ENCODE measurements around the gene NAP1L4.

The NAP1L4 gene

GRCh38 chr11:2992234-2992996 is at the start of gene NAP1L4:
TSS of gene NAP1L4 (minus strand) at chr11:2992329. CDS start at chr11:2979220, 13,109 bp downstream.
- peak; percentile 96 for DNase-seq

DNA sequence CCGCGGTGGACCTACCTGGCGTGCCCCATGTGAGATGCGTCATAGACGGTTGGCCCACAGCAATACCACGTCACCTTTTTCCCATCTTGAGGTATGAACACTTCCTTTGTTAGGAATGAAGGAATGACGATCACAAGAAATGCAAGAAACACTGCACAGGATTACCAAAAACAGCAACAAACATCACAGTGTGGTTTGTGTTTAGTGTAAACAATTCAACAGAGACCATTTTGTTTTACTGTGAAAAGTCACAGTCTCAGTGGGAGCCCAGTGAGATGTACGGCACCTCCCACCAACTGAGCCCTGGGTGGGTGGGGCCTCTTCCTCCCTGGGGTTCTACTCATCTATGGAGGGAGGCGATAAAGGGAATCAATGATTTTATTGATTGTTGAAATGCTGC is 48.8 kb upstream of the NAP1L4 start:
- DNase-seq = no peak

- no peak for DNase-seq
Observed at GRCh38 chr11:3037945-3038271, 45.8 kb upstream of the NAP1L4 start.

DNA sequence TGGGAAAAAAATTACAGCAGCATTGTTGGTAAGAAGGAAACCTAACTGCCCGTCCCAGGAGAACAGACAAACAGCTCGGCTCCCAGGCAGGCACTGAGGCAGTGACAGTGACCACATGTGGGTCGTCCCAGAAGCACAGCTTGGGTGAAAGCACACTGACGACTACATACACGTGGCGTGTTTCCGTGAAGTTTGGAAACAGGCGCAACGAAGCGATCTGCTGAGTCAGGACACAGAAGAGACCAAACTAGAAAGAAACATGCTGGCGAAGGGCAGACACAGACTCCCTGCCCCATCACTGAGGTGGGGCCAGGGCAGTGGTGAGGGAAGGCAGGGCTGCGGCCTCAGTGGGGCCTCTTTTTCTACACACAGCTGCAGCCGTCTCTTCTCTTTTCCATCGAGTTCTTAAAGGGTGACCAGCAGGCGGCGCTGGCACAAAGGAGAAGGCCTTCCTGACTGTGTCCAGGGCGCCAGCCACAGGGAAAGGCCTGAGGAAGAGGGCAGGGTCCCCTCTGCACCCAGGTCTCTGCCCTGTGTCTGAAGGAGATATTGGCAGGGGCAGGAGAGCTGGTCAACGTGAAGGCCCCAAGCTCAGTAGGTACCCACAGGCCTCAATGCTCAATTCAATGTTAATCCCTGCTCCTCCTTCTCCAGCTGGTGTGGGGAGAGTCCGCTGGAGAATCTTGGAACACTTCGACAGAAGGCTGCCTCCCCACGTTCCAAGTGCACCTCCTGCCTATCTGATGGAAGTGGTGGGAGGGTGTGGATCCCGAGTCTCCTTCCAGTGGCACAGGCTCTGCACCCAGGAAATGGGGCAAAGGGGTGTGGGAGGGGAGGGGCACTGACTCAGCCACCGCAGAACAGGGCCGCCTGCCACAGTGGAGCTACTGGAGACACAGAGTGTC is 45.2 kb upstream of the NAP1L4 start:
- DNase-seq = peak; percentile 62

DNA sequence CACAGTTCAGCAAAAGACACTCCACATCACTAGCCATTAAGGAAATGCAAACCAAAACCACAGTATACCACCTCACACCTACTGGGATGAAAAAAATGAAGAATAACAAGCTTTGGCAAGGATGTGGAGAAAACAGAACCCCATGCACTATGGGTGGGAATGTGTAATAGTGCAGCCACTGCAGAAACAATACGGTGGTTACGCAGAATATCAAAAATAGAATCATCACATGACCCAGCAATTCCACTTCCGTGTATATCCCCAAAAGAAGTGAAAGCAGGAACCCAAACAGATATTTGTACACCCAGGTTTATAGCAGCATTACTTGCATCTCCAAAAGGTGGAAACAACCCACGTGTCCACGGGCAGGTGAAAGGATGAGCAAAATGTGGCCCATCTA is 44.3 kb upstream of the NAP1L4 start:
- DNase-seq = no peak

- no peak for DNase-seq
Observed at GRCh38 chr11:3035333-3035732, 43.2 kb upstream of the NAP1L4 start.

DNA sequence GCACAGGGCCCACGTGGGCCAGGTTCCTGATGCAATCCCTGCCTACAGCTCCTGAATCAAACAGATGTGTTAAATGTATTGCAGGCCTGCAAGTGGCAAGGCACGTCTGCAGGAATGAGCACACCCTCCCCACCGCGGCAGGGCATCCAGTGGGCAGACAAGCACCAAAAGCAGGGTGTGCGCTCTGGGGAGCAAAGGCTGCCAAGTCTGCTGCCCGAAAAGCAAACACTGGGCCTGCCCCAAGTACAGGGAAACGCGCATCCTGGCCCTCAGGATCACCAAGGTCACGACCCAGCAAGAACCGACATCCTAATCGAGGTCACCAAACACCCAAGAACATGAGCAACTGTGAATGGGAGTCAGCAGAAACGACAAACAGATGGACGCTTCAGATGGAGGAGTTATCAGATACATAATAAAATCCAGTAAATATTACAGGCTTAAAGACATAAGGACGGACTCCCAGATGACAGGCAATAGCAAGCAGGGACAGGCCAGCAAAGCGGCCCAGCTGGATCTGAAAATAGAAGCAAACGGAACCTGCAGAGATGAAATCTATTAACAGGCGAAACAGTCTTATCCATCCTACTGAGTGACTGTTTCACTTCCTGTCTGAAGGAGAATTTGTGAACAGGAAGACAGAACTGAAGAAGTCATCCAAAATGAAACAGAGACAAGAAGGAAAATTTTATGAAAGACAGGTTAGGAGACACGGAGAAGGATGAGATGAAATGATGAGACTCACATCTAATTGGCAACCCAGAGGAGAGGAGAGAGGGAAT is 38.4 kb upstream of the NAP1L4 start:
- no peak for DNase-seq

GRCh38 chr11:3028813-3029212 is 36.7 kb upstream of the NAP1L4 start:
- DNase-seq = no peak

- no peak for DNase-seq
Observed at GRCh38 chr11:3026803-3027202, 34.7 kb upstream of the NAP1L4 start.

GRCh38 chr11:3022982-3023381 is 30.9 kb upstream of the NAP1L4 start:
- DNase-seq = no peak

GRCh38 chr11:3022300-3022967 is 30.3 kb upstream of the NAP1L4 start:
- DNase-seq = no peak

DNA sequence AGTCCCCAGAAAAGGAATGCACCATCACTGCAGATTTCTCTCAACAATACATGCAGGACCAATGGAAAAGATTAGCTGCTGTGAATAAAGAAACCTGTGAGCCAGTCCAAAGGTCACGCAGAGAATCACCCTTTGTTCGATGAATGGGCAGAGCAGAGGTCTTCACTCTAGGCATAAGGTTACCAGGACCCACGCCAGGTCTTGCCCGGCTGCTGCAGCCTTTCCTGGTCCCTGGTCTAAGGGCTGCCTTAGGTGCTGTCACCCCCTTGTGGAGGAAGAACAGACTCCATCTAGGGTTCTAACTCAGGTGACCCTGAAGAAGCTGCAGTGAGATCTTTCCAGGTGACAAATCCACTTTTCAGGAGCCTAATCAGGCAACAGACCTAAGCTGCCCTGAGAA is 29.0 kb upstream of the NAP1L4 start:
- peak; percentile 38 for DNase-seq

DNA sequence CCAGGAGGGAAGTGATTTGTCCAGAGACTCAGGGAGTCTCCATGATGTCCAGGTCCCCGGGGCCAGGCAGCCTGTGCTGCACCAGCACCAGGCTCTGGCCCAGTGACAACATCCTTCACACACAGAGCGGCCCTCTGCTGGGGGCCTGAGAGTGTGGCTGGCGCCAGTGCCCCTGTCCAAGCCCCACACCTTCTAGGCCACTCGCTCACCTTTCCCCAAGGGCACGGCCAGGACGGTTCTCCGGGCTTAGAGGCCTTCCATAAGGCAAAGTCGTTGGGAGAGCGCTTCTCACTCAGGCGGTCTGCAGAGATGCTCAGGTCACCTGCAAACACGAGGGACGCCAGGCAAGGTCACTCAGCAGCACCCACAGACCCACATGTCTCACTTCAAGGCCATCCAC is 27.9 kb upstream of the NAP1L4 start:
- DNase-seq = no peak

- no peak for DNase-seq
Observed at GRCh38 chr11:3018596-3018995, 26.5 kb upstream of the NAP1L4 start.

GRCh38 chr11:3016861-3017260 is 24.7 kb upstream of the NAP1L4 start:
- DNase-seq = no peak

DNA sequence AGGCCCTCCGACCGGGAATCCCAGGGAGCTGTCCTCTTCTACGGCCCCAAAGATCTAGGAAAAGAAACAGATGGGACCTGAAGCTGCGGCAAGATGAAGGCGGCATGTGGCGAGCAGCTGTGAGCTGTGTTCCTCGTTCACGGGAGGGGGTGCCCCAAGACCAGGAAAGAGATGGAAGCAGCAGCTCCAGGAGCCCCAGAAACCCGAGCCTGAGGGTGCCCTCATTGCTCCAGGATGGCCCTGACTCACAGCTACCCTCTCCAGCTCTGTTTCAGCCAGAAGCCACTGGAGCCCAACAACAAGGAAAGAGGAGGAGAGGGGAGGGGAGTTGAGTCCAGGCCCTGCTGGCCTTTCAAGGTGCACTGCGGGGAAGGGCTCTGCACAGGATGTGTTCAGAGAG is 23.7 kb upstream of the NAP1L4 start:
- DNase-seq = no peak

DNA sequence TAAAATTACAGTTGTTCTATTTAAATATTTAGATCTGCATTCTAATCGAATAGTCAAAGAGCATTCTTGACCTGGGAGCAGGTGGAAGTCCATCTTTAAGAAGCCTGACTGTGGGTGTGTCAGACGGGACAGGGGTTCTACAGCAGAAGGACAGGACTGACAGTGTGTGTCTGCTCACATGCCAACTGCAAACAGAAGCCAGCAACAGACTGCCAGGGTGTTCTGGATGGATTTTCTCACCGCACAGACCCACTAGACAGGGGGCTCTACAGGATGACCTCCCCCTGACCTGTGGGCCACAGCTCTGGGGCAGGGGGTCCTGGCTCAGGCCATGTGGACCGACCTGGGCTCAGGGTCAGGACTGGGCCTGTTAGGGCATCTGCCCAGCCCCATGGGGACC is 22.8 kb upstream of the NAP1L4 start:
- no peak for DNase-seq

DNA sequence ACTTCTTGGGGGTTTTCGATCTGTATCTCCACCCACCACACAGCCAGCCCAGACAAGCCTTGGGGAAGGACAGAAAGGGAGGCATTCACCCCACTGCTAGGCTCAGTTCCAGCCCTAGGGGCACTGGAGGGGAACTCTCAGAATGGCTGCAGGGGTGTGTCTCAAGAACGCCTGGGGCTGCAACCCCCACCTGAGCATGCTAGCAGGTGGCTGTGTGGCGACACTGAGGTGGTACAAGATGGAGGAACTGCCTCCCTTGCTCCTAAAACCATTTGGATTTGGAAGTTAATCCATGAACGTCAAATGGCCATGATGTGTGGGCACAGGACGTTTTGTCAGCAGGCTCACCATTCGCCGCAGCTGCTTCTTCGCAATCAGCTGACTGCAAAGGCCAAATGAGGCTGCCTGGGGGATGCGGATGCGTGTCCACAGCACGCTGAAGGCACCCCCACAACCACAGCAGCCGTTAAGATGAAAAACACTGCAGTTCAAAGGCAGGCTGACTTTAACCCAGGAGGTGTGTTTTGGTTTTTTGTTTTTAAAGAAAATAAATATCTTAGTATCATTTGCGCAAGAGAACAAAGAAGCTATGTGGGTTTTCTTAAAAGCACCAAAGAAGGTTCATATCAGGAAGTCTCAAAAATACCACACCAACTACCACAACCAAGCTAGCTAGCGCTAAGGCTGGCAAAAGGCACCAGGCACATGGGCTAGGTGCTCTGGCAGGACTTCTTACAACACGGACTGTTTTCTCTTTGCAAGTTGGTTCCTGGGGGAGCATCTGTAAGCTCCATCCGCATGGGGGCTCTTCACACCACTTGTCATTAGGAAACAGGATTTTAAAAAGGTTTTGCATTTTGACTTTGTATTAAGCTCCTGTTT is 22.2 kb upstream of the NAP1L4 start:
- DNase-seq = peak; percentile 74

DNA sequence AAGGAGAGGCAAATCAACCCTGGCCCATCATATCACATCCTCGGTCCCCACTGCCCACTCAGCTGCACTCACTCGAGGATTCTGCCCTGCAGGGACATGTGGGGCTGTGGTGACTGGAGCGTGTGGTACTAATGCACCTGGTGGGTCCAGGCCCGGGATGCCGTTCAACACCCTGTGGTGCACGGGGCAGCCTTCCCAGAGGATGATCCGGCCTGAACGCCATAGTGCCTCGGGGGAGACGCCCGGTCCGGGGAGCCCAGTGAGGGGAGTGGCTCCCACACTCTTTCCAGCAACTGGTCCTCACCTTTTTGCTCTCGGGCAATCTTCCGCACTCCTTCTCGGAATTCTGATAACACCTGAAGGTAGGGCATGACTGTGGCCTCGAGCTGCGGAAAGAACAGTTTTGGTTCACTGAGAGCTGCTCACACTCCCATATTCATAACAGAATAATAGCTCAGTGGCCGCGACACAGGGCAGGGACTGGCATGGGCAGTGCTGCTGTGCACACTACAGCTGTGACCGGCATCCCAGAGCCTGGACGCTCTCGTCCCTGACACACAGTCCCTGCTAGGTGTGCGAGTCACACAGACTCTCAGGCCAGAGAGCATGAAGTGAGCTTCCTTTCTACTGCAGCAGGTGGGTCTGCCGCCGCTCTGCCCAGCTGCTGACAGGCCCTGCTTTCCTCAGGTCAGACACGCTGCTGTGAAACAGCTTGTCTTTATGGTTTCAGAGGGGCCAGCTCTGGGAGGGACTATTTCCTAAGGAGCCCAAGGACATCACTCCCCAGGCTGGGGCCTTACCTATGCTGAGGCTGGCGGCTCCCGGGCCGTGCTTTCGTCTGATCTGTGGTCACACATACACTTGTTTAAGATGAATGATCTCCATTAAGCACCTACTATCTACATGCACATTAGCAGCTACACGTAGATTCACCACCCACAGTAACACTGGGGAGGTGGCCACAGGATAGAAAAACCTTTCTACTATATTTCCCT is 20.1 kb upstream of the NAP1L4 start:
- DNase-seq = no peak

DNA sequence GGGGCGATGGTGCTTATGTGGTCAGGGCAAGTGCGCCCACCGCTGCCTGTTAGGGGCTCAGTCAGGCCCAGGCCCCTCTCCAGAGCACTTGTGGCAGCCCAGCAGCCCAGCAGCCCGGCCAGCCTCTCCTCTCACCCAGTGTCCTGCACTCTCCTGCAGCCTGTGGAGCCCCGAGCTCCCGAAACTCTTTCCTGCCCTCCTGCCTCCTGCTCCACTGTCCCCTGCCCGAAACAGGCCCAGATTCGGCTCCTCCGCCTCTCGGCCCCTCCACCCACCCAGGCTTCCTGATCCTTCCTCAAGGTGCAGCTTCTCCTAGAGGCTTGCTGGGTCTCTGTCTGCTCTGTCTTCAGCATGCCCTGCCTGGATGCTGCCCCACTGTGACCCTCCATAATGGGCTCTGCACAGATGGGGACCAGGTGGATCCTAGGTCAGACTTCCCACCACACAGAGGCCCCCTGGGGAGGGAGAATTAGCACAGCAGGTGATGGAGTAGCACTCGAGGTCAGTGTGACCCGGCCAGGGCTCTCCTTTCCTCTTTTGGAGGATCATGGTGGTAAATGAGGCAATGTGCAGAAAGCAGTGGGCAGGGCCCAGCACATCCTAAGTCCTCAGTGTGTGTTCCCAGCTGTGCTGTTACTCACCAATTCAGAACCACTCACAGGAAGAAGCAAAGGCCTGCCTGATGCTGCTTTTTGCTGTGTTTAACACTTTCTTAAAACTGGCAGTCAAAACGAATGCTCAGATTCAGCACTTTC is 18.6 kb upstream of the NAP1L4 start:
- DNase-seq = no peak

All from stimulated activated CD8-positive, alpha-beta memory T cell treated with anti-CD3 and anti-CD28 coated beads, Interleukin-4, amount 100 ng/mL, for 48 hours (primary cell).